HG02938 (cell line): ENCODE measurements around the gene GPX4.

Experiments
- ATAC-seq: cut with Tn5 transposase; IDR thresholded peaks from one replicate; pipeline ENCODE4 v1.9.1; 2021; ENCODE audit warnings: mild to moderate bottlenecking, moderate library complexity; ENCODE audit not compliant: unreplicated experiment

The GPX4 gene

DNA sequence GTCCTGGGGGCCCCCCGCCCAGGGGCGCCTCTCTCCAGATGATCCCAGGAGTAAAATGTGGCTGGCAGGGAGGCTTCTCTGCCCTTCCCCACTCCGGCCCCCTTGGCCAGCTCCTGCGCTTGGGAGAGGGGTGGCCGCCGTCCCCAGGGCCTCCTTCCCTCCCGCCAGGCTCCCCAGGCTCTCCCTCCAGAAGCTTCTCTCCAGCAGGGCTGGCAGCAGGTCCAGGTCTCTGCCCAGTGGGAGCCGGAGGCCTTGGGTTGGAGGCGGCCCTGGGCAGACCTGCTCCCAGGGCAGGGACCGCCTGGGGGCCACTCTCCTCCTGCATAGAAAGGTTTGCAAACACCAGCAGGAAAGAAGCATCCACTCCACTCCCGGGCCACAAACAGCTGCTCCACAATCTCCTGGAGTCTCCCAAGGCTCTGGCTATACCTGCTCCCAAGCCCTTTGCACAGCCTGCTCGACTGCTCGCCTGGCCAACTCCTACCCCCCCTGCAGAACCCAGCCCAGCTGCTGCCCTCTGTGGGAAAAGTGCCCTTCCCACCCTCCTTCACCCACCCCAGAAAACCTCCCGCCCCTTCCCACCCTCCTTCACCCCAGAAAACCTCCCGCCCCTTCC, 44.2 kb downstream of the GPX4 start:
- ATAC-seq, result no peak

DNA sequence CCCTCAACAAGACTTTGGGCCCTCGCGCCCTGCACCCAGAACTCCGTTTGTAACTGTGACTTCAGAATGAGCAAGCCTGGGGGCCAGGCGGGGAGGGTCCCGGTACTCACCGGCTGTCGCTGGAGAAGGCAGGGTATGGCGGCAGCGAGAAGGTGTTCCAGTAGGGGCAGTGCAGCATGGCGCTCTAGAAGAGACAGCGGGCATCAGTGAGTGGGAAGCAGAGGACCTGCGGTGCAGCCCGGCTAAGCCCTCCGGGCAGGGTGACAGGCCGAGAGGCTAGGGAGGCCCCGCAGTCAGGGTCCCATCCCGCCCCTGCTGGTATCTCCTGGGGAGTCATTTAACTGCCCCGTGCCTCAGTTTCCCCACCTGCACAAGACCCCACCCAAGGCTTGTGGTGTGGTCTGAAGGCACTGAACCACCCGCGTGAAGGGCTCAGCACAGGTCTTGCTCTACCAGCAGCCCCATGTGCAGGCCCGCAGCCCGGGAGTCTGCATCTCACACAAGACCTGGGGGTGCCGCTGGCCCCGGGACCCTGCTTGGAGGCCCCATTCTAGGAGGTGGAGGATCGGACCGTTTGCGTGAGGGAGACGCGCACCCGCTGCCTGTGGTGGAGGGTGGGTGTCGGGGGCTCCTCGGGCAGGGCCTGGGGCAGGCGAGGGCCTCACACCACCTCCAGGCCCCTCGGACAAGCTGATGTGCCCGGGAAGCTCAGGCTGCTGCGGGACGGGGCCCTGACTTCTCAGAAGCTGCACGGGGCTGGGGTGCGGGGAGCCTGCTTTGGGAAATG, 45.7 kb downstream of the GPX4 start:
- ATAC-seq, result no peak

DNA sequence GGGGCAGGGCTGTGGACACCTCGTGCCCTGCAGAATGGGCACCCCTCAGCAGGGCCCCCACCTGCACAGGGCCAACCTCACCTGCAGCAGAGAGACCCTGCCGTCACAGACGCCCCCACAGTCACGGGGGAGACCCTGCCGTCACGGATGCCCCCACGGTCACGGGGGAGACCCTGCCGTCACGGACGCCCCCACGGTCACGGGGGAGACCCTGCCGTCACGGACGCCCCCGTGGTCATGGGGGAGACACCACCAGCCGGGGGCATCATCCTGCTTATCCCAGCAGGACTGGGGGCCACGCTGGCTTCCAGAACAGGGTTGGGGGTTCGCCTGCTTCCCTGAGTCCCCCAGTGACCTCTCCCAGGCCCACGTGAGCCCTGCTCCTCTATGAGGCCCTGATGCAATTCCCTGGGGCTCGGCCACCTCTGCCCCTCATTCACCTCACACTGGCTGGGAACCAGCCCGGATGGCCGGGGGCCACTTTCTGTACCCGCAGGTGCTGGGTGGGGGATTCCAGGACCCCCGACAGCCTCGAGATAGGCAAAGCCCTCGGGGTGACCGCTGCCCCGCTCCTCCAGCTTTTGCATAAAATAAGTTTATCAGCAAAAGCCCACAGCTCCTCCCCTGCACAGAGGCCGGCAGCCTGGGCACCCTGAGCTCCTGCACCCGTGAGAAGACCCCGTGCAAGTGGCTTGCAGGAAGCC, 46.7 kb downstream of the GPX4 start:
- no peak for ATAC-seq

DNA sequence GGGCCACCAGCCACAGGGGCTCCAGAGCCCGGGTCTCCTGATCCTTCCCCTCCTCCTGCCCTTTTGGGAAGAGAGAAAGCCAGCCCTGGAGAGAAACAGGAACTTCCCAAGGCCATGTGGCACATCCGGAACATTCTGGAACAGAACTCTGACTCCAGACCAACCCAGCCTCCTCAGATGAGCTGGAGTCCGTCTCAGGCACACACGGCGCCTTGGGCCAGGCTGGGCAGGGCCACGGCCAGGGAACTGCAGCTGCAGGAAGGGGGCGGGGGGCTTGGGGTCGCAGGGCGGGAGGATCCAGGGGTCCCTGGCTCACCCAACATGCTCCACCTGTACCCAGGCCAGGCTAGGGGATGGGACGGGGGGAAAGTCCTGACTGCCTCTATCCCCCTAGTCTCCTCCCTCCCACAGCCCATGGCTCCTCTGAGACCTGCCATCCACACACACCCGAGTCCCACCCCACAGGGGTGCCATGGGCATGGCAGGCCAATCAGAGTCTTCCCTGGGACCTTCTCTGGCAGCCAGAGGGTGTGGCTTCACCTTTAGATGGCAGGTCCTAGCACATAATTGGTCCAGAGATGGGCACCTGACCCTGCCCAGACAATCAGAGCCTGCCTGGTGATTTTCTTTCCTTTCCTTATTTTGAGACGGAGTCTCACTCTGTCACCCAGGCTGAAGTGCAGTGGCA, 47.4 kb downstream of the GPX4 start:
- no peak for ATAC-seq

DNA sequence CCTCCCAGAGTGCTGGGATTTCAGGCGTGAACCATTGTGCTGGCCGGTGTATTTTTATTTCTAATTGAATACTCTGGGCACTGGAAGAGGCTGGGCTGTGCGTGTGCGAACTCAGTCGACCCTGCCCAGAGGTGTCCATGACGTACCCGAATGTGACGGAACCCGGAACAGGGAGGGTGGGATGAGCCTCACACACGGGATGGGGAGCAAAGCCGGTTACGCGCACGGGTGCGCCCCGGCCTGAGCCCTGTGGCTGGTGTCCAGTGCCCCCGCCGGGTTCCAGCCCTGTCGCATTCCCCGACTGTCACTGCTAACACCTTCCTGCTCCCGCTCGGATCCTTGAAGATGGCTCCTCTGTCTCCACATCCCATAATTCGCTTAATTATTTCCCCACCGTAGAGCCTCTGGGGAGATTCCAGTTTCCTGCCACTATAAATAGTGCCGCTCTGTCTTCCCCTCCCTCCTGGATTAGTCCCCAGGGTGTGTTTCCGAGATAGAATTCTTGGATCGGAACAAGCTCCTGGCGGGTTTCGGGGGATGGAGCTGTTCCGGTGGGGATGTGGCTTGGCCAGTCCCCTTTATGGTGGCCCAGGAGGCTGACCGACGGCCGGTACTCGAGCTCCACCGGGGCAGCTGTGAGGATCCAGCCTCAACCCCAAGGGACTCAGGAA, 48.3 kb downstream of the GPX4 start:
- no peak for ATAC-seq

DNA sequence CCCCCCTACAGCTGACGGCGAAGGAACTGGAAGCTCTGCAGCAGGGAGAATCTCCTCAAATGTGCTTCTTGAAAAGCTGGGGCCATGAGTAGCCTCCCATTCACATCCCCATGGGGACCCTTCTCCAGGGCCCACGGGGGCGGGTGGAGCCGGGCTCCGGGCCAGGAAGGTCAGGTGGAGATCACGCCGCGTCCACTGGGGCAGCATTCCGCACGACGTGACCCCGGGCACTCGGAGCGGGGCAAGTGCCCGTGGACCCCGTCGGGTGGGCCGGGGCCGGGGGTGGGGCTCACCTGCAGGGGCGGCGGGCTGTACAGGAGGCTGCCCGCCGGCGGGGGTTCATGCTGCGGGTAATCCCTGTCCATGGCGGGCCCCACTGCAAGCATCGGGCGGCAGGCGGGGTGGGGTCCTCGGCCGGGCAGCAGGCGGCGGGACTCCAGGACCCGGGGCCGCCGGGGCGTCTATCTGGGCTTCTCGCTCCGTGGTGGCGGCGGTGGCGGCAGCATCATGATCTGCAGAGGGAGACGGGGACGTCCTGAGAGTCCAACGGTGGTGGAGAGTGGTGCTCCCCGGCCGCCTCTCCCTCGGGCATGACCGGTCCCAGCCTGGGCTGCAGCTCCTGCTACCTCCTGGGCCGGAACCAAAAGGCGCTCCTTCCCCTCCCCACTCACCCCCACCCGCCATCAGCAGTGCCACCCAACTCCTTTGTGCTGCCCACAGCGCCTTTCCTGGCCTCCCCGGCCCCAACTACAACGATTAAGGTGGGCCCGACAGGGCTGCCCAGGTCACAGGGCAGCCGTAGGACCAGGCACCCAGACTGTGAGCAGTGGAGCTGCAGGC, 50.3 kb downstream of the GPX4 start:
- ATAC-seq, result no peak

DNA sequence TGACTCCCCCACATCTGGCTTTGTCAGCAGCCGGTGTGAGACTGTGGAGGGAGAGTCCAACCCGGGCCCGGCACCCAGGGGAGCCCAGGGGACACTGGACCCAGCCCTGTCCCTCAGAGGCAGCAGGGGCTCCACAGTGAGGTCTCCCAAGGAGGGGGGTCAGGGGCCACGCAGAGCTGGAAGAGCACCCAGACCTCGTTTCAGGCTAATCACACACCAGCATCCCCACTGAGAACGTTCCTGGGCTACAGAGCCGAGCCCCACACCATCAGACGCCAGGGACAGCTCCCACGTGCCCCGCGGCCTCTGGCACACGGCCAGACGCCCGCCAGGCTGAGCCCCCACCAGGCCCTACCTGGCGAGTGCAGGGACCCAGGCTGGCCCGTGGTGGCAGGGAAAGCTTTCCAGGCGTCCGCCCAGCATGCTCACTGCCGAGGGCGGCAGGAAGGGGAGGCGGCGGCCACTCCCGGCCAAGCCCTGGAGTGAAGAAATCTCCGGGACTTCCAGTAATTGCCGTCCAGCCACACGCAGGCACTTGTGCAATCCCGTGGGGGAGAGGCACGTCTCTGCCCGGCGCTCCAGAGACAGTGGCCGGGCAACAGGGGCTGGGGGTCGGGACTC, 51.0 kb downstream of the GPX4 start:
- ATAC-seq, result no peak

DNA sequence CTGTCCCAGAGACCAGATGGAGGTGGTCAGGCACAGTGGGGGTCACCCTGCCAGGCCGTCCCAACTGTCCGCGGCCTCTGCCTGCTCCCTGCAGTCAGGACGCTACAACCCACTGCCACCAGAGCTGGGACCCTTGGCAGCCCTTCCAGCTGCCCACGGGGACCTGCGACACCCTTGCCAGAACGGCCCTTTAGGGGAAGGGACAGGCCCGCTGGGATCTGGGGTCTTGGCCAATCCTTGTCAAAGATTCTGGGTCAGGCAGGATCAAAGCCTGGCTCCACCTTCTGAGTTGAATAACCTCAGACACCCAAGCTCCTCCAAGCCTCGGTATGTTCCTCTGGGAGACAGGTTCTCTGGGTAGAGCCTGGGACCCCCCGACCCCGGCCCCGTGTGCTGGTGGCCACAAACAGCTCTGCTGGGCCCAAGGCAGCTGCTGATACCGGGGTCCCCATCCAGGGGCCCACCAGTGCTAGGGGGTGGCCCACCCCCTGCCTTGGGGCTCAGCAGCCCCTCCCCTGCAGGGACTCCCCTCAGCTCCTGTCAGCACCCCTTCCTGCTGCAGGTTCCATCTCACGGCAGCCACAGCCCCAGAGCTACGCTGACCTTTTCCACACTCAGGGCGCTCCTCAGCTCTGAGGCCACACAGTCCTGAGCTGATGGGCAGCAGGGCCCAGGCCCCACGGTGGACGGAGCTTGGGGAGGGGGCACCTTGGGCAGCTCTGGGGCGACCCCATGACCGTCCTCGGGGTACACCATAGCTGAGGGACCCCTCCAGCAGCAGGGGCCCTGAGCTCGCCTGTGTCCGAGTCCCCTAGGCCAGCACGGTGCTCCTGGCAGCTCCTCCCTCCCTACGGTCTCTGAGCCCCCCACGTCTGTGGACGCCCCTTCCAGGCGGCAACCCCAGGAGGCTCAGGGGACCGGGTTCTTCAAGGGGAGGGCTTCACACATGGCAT, 51.8 kb downstream of the GPX4 start:
- ATAC-seq, result no peak
